ENCODE data around the gene LARP4B. TPM values are rescaled to one million over a fixed set of nuclear protein-coding genes. Genes with fewer than 3 reads are reported as not detected.

The LARP4B gene
- total RNA-seq, 2 experiments from 2014 or later: 99.0 to 103 TPM

GRCh38 chr10:929960-930624, 1.4 kb downstream of the LARP4B start:
- POLR2A ChIA-PET: interaction anchor here (1.0 to 8.6 kb wide), 12 partner anchors 11 to 795 kb away, joined by 3 to 69 read pairs (median 5); partner anchors contain the start of genes GTPBP4, IDI1 and ZMYND11
- Mint-ChIP-seq H3K4me3 (peak overlapping the region; percentile 91), H3K27me3 (no peaks in the 10 kb centered on the region), H3K9me3 (no peaks in the 10 kb centered on the region), H3K27ac (peak overlapping the region; percentile 89), H3K4me1 (peaks cover 47% of the 10 kb centered on the region), H3K36me3 (ENCODE audit: low read depth) (peaks cover 25% of the 10 kb centered on the region)
- DNase-seq: no peak
- CTCF ChIA-PET: interaction anchor here (1.0 to 1.5 kb wide), 4 partner anchors 17 to 58 kb away, joined by 3 to 4 read pairs (median 3); partner anchors contain the start of gene GTPBP4

DNA sequence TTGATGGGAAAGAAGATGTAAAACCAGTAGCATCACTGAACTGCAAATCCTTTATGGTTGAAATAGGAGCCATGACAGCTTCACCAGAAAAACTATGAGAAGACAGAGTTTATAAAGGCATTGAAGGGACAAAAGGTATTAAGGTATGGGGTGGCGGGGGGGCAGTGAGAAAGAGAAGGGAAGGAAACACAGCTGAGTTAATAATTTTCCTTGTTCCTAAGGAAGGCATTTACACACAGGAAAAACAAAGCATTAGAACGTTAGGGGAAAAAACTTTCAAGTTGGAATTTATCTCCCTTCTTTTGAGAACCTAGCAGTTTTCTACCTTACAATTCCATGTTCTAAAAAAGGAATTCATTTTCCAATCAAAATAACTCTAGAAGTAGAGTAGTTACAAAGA, 4.4 kb downstream of the LARP4B start:
- no peak overlapping the region for H3K27ac Mint-ChIP-seq
- DNase-seq: no peak
- no peak overlapping the region for H3K4me3 Mint-ChIP-seq
- peaks cover 40% of the 10 kb centered on the region for H3K36me3 Mint-ChIP-seq (ENCODE audit: low read depth)
- ChIA-PET POLR2A (interaction anchor here (1.3 to 8.6 kb wide), 2 partner anchors 17 to 61 kb away, joined by 3 to 69 read pairs; partner anchors contain the start of gene GTPBP4), CTCF (no interaction called here)
- H3K9me3 Mint-ChIP-seq: no peaks in the 10 kb centered on the region
- H3K4me1 Mint-ChIP-seq: peaks cover 57% of the 10 kb centered on the region
- no peaks in the 10 kb centered on the region for H3K27me3 Mint-ChIP-seq

DNA sequence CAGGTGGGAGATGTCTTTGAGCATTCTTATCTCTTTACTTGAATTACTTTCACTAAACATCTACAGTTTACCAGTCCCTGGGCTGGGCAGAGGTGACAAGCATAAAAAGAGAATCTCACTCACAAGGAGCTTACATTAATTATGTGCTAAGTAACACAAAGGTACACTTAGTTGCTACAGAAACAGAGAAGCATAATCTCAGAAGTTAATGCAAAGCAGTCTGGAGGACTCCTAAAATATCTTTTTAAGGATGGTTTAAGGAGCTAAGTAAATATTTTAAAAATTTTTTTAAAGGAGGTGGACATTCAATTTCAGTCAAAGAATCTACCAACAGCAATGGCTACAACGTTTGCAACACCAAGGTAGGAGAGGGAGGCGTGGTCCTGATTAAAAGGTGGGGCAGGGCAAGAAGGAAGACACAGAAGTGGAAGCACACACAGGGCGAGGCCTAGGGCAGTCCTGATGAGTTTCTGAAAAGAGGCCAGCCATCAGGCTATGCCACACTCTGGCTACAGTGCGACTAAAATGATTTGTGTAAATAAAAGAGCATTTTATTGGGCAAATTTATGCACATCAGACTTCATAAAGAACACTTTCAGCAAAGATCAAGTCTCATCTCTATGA, 5.3 kb downstream of the LARP4B start:
- H3K4me1 Mint-ChIP-seq: peaks cover 61% of the 10 kb centered on the region

GRCh38 chr10:924524-924859, 7.0 kb downstream of the LARP4B start:
- H3K4me3 Mint-ChIP-seq: no peak overlapping the region
- peaks cover 39% of the 10 kb centered on the region for H3K36me3 Mint-ChIP-seq (ENCODE audit: low read depth)
- H3K27ac Mint-ChIP-seq: no peak overlapping the region
- no peak for DNase-seq
- peaks cover 52% of the 10 kb centered on the region for H3K4me1 Mint-ChIP-seq
- CTCF ChIA-PET: no interaction called here
- no peaks in the 10 kb centered on the region for H3K9me3 Mint-ChIP-seq
- H3K27me3 Mint-ChIP-seq: no peaks in the 10 kb centered on the region
- POLR2A ChIA-PET: no interaction called here

More for the DNA sequence above, 5.3 kb downstream of the LARP4B start:
- no peak overlapping the region for H3K27ac Mint-ChIP-seq
- ChIA-PET POLR2A (interaction anchor here (8.6 kb wide), 1 partner anchor 62 kb away, joined by 69 read pairs; the partner anchor contains the start of gene GTPBP4), CTCF (no interaction called here)
- DNase-seq: no peak
- no peaks in the 10 kb centered on the region for H3K27me3 Mint-ChIP-seq
- no peaks in the 10 kb centered on the region for H3K9me3 Mint-ChIP-seq
- peaks cover 46% of the 10 kb centered on the region for H3K36me3 Mint-ChIP-seq (ENCODE audit: low read depth)
- no peak overlapping the region for H3K4me3 Mint-ChIP-seq

DNA sequence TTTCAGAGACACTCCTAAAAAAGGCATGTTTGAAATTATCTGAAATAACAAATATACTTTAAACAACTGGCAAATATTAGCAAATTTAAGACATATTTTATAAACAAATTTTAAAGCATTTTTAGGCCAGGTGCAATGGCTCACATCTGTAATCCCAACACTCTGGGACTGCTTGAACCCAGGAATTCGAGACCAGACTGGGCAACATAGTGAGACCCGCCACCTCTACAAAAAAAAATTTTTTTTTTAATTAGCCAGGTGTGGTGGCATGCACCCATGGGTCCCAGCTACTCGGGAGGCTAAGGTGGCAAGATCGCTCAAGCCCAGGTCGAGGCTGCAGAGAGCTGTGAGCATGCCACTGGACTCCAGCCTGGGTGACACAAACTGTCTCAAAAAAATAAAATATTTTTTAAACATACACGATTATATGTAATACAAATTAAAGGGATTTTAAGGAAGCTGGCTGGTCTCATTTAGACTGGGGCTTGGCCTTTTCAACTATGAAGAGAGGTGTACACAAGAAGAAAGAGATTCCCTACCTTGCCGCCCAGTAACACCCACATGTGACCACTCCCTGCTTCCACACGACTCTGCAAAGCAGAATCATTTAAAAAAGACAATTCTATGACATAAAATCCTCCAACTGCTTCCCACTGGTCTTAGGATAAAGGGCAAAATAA, 7.5 kb downstream of the LARP4B start:
- H3K36me3 Mint-ChIP-seq (ENCODE audit: low read depth): peaks cover 41% of the 10 kb centered on the region
- no peak overlapping the region for H3K27ac Mint-ChIP-seq
- POLR2A ChIA-PET: no interaction called here
- CTCF ChIA-PET: no interaction called here
- H3K4me3 Mint-ChIP-seq: no peak overlapping the region
- no peak for DNase-seq
- H3K4me1 Mint-ChIP-seq: peaks cover 47% of the 10 kb centered on the region
- no peaks in the 10 kb centered on the region for H3K9me3 Mint-ChIP-seq
- no peaks in the 10 kb centered on the region for H3K27me3 Mint-ChIP-seq

- ChIA-PET CTCF (no interaction called here), POLR2A (interaction anchor here (1.2 kb wide), 1 partner anchor 10 kb away, joined by 3 read pairs; the partner anchor contains the start of gene LARP4B)
- Mint-ChIP-seq H3K36me3 (ENCODE audit: low read depth) (peaks cover 50% of the 10 kb centered on the region), H3K4me3 (no peak overlapping the region), H3K27me3 (no peaks in the 10 kb centered on the region), H3K27ac (no peak overlapping the region), H3K4me1 (peaks cover 29% of the 10 kb centered on the region), H3K9me3 (no peaks in the 10 kb centered on the region)
- DNase-seq: no peak
Measured at GRCh38 chr10:921471-922414, 9.8 kb downstream of the LARP4B start.

DNA sequence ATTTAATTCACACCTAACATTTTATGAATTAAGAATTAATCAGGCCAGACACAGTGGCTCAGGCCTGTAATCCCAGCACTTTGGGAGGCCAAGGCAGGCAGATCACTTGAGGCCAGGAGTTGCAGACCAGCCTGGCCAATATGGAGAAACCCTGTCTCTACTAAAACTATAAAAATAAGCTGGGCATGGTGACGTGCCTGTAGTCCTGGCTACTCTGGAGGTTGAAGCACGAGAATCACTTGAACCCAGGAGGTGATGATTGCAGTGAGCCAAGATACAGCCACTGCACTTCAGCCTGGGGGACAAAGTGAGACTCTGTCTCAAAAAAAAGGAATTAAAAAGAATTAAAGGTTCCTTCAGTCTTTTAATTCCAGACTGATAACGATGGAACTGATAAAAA, 11.1 kb downstream of the LARP4B start:
- ChIA-PET CTCF (no interaction called here), POLR2A (no interaction called here)
- no peak overlapping the region for H3K27ac Mint-ChIP-seq
- H3K4me1 Mint-ChIP-seq: peaks cover 22% of the 10 kb centered on the region
- peaks cover 48% of the 10 kb centered on the region for H3K36me3 Mint-ChIP-seq (ENCODE audit: low read depth)
- H3K4me3 Mint-ChIP-seq: no peak overlapping the region
- no peaks in the 10 kb centered on the region for H3K9me3 Mint-ChIP-seq
- no peak for DNase-seq
- H3K27me3 Mint-ChIP-seq: no peaks in the 10 kb centered on the region

DNA sequence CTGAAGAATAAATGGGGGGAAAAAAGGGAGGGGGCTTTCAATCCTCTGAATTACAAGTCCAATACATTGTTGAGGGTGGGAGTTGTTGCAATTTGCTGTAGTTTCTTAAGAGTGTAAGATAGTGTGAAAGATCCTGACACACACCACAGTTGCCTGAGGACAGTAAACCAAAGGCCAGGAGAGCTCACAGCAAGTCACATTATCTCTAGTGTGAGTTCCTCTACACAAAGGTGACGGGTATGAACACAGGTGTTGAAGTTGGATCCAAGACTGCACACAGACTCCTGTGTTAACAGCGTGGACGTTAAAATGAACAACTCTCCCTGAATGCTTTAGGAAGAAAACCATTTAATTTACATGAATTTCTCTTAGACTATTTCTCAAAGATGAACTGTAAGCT, 12.0 kb downstream of the LARP4B start:
- no peak overlapping the region for H3K4me3 Mint-ChIP-seq
- peaks cover 45% of the 10 kb centered on the region for H3K36me3 Mint-ChIP-seq (ENCODE audit: low read depth)
- ChIA-PET CTCF (no interaction called here), POLR2A (interaction anchor here (1.4 kb wide), 1 partner anchor 10 kb away, joined by 6 read pairs; no protein-coding TSS in a partner anchor)
- H3K27me3 Mint-ChIP-seq: no peaks in the 10 kb centered on the region
- no peak overlapping the region for H3K27ac Mint-ChIP-seq
- no peaks in the 10 kb centered on the region for H3K9me3 Mint-ChIP-seq
- H3K4me1 Mint-ChIP-seq: peaks cover 16% of the 10 kb centered on the region
- DNase-seq: no peak

DNA sequence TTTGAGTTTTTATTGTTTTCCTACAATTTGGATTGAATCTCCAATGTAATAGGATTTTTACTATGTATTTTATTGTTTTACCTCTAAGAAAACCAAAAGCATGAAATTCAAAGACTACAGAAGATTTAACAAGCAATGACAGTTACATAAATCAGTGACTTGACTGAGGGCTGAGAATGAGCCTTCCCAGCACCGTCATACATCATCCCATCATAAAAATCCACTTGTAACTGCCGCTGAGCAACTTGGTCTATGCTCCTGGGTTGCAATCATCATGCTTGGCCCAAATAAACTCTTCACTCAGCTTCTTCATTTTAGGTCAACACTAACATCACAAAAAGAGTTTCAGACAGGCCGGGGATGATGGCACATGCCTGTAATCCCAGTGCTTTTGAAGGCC, 13.5 kb downstream of the LARP4B start:
- no peak overlapping the region for H3K27ac Mint-ChIP-seq
- H3K27me3 Mint-ChIP-seq: no peaks in the 10 kb centered on the region
- H3K9me3 Mint-ChIP-seq: no peaks in the 10 kb centered on the region
- ChIA-PET CTCF (no interaction called here), POLR2A (no interaction called here)
- H3K4me1 Mint-ChIP-seq: peaks cover 8% of the 10 kb centered on the region
- no peak for DNase-seq
- no peak overlapping the region for H3K4me3 Mint-ChIP-seq
- H3K36me3 Mint-ChIP-seq (ENCODE audit: low read depth): peaks cover 37% of the 10 kb centered on the region

GRCh38 chr10:917416-917720, 14.1 kb downstream of the LARP4B start:
- H3K27ac Mint-ChIP-seq: no peak overlapping the region
- no peaks in the 10 kb centered on the region for H3K27me3 Mint-ChIP-seq
- CTCF ChIA-PET: interaction anchor here (1.3 kb wide), 1 partner anchor 11 kb away, joined by 5 read pairs; no protein-coding TSS in a partner anchor
- H3K4me1 Mint-ChIP-seq: peaks cover 6% of the 10 kb centered on the region
- no peaks in the 10 kb centered on the region for H3K9me3 Mint-ChIP-seq
- no peak overlapping the region for H3K4me3 Mint-ChIP-seq
- DNase-seq: no peak
- POLR2A ChIA-PET: no interaction called here
- peaks cover 33% of the 10 kb centered on the region for H3K36me3 Mint-ChIP-seq (ENCODE audit: low read depth)

GRCh38 chr10:916716-917415, 14.6 kb downstream of the LARP4B start:
- ChIA-PET POLR2A (no interaction called here), CTCF (interaction anchor here (1.3 kb wide), 1 partner anchor 11 kb away, joined by 5 read pairs; no protein-coding TSS in a partner anchor)
- H3K27me3 Mint-ChIP-seq: no peaks in the 10 kb centered on the region
- no peak for DNase-seq
- no peak overlapping the region for H3K27ac Mint-ChIP-seq
- H3K9me3 Mint-ChIP-seq: no peaks in the 10 kb centered on the region
- H3K36me3 Mint-ChIP-seq (ENCODE audit: low read depth): peaks cover 32% of the 10 kb centered on the region
- H3K4me3 Mint-ChIP-seq: no peak overlapping the region
- H3K4me1 Mint-ChIP-seq: peaks cover 6% of the 10 kb centered on the region

DNA sequence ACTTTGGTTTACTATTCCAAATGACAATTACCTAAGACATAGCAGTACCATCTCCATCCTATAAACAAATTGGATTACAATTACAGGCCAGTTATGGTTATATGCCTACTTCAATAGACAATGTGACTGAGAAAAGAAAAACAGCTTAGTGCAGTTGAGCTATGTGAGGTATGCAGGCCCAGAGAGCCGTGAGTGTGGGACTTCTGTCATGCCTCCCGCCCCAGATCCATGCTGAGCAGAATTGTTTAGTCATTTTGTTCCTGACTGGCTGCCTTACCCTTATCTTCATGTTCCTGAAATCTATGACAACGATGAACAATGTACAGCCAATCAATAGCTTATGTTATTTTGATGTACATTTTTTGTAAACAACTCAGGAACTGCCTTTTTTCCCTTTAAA, 21.7 kb downstream of the LARP4B start:
- H3K27me3 Mint-ChIP-seq: no peaks in the 10 kb centered on the region

More for the DNA sequence above, 21.7 kb downstream of the LARP4B start:
- no peak for DNase-seq
- Mint-ChIP-seq H3K27ac (peak overlapping the region; percentile 3), H3K4me1 (peaks cover 9% of the 10 kb centered on the region), H3K4me3 (no peak overlapping the region), H3K36me3 (ENCODE audit: low read depth) (peaks cover 30% of the 10 kb centered on the region), H3K9me3 (no peaks in the 10 kb centered on the region)
- ChIA-PET POLR2A (interaction anchor here (1.0 kb wide), 1 partner anchor 18 kb away, joined by 3 read pairs; no protein-coding TSS in a partner anchor), CTCF (no interaction called here)

All from activated CD4-positive, alpha-beta memory T cell treated with anti-CD3 and anti-CD28 coated beads, Interleukin-2, amount 10 ng/mL, durations not matched to agents 7 days and 5 days (primary cell).